ENCODE measurements around the gene OGFOD1. TPM values are rescaled to one million over a fixed set of nuclear protein-coding genes. Genes with fewer than 3 reads are reported as not detected.

The OGFOD1 gene
- total RNA-seq, 2 experiments from 2014 or later, result 35.1 to 56.8 TPM

GRCh38 chr16:56463153-56463552 lies 11.8 kb downstream of the OGFOD1 start:
- Histone ChIP-seq H3K9me3 (ENCODE audit: low read length) (no peaks in the 10 kb centered on the region), H3K9me2 (ENCODE audit: insufficient read depth, low read length) (no peaks in the 10 kb centered on the region), H3K4me2 (ENCODE audit: low read length) (no peak overlapping the region), H4K20me1 (ENCODE audit: insufficient read depth, low read length) (no peaks in the 10 kb centered on the region), H2AFZ (ENCODE audit: low read length) (no peak overlapping the region), H3K4me1 (ENCODE audit: insufficient read depth, low read length, poor library complexity, severe bottlenecking) (no peaks in the 10 kb centered on the region), H3K27ac (ENCODE audit: low read depth, low read length, poor library complexity, severe bottlenecking) (no peak overlapping the region), H3K4me3 (ENCODE audit: low read depth, low read length, poor library complexity, severe bottlenecking) (no peak overlapping the region), H3K79me2 (ENCODE audit: insufficient read depth, low read depth, low read length) (no peaks in the 10 kb centered on the region), H3K36me3 (ENCODE audit: insufficient read depth, low read length) (peaks cover 95% of the 10 kb centered on the region)
- ChIA-PET CTCF (ENCODE audit: unreplicated experiment) (no interaction called here), POLR2A (interaction anchor here (0.6 to 1.4 kb wide), 2 partner anchors 10 to 31 kb away, joined by 3 to 5 read pairs; no protein-coding TSS in a partner anchor)
- intact Hi-C loops (cut with micrococcal nuclease; ENCODE audit: unreplicated experiment), result no loop called here
- DNase-seq (ENCODE audit: low spot score), result no peak
- TF ChIP-seq EZH2phosphoT487 (IDR thresholded peaks at IDR 0.05; ENCODE audit: borderline replicate concordance, low read depth, low read length) (no peak), CTCF (conservative IDR thresholded peaks at IDR 0.05; ENCODE audit: low read length) (no peak)
- BruUV-seq (replicated peaks), result no TSS peak

- Histone ChIP-seq H3K4me3 (ENCODE audit: low read depth, low read length, poor library complexity, severe bottlenecking) (no peak overlapping the region), H4K20me1 (ENCODE audit: insufficient read depth, low read length) (no peaks in the 10 kb centered on the region), H3K36me3 (ENCODE audit: insufficient read depth, low read length) (peaks cover 95% of the 10 kb centered on the region), H3K9me3 (ENCODE audit: low read length) (no peaks in the 10 kb centered on the region), H3K4me1 (ENCODE audit: insufficient read depth, low read length, poor library complexity, severe bottlenecking) (no peaks in the 10 kb centered on the region), H2AFZ (ENCODE audit: low read length) (no peak overlapping the region), H3K9me2 (ENCODE audit: insufficient read depth, low read length) (no peaks in the 10 kb centered on the region), H3K4me2 (ENCODE audit: low read length) (no peak overlapping the region), H3K79me2 (ENCODE audit: insufficient read depth, low read depth, low read length) (no peaks in the 10 kb centered on the region), H3K27ac (ENCODE audit: low read depth, low read length, poor library complexity, severe bottlenecking) (no peak overlapping the region)
- intact Hi-C loops (cut with micrococcal nuclease; ENCODE audit: unreplicated experiment), result no loop called here
- DNase-seq (ENCODE audit: low spot score), result no peak
- no TSS peak for BruUV-seq (replicated peaks)
- TF ChIP-seq CTCF (conservative IDR thresholded peaks at IDR 0.05; ENCODE audit: low read length), result no peak
- TF ChIP-seq EZH2phosphoT487 (IDR thresholded peaks at IDR 0.05; ENCODE audit: borderline replicate concordance, low read depth, low read length), result no peak
- ChIA-PET CTCF (ENCODE audit: unreplicated experiment) (no interaction called here), POLR2A (interaction anchor here (0.8 kb wide), 1 partner anchor 21 kb away, joined by 3 read pairs; no protein-coding TSS in a partner anchor)
These were observed 15.0 kb downstream of the OGFOD1 start for GRCh38 chr16:56466344-56466743.

- ChIA-PET CTCF (ENCODE audit: unreplicated experiment) (no interaction called here), POLR2A (interaction anchor here (0.6 to 1.2 kb wide), 3 partner anchors 10 to 436 kb away, joined by 3 to 5 read pairs (median 3); no protein-coding TSS in a partner anchor)
- BruUV-seq (replicated peaks), result no TSS peak
- TF ChIP-seq EZH2phosphoT487 (IDR thresholded peaks at IDR 0.05; ENCODE audit: borderline replicate concordance, low read depth, low read length) (no peak), CTCF (conservative IDR thresholded peaks at IDR 0.05; ENCODE audit: low read length) (no peak)
- DNase-seq (ENCODE audit: low spot score), result no peak
- Histone ChIP-seq H3K4me1 (ENCODE audit: insufficient read depth, low read length, poor library complexity, severe bottlenecking) (no peaks in the 10 kb centered on the region), H3K36me3 (ENCODE audit: insufficient read depth, low read length) (peaks cover 96% of the 10 kb centered on the region), H3K4me3 (ENCODE audit: low read depth, low read length, poor library complexity, severe bottlenecking) (no peak overlapping the region), H3K4me2 (ENCODE audit: low read length) (no peak overlapping the region), H2AFZ (ENCODE audit: low read length) (no peak overlapping the region), H3K9me2 (ENCODE audit: insufficient read depth, low read length) (no peaks in the 10 kb centered on the region), H3K27ac (ENCODE audit: low read depth, low read length, poor library complexity, severe bottlenecking) (no peak overlapping the region), H4K20me1 (ENCODE audit: insufficient read depth, low read length) (no peaks in the 10 kb centered on the region), H3K9me3 (ENCODE audit: low read length) (no peaks in the 10 kb centered on the region), H3K79me2 (ENCODE audit: insufficient read depth, low read depth, low read length) (no peaks in the 10 kb centered on the region)
- intact Hi-C loops (cut with micrococcal nuclease; ENCODE audit: unreplicated experiment), result no loop called here
These were observed 17.4 kb downstream of the OGFOD1 start for GRCh38 chr16:56468800-56469199.

All from OCI-LY7 (cell line).